ENCODE data around the gene FHOD3. TPM values are rescaled to one million over a fixed set of nuclear protein-coding genes. Genes with fewer than 3 reads are reported as not detected.

FHOD3 gene
- total RNA-seq, 1 donor from 2014 or later, result 8.9 TPM

DNA sequence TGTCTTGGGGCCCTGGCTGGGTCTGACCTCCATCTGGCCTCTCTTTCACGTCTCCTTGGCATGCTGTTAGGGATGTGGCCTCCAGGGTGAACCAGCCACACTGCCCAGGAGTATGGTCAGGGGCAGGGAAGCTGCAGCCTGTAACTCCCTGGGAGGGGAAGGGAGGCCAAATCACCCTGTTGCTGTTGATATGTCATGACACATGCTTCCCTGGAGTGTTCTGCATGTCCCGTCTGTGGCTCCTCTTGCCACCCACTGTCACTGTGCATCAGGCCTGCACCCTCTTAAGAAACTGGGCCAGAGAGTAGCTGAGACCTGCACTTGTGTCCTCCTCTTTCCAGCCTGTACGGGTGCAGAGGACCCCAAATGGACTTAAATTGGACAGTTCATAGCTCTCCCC, 221.3 kb downstream of the FHOD3 start:
- Mint-ChIP-seq H3K4me3 (ENCODE audit: unreplicated experiment) (no peak overlapping the region), H3K36me3 (ENCODE audit: low read depth) (peaks cover 2% of the 10 kb centered on the region), H3K27ac (ENCODE audit: unreplicated experiment) (no peak overlapping the region), H3K4me1 (ENCODE audit: low read depth) (peaks cover 8% of the 10 kb centered on the region), H3K27me3 (ENCODE audit: low read depth) (no peaks in the 10 kb centered on the region), H3K9me3 (ENCODE audit: low read depth) (no peaks in the 10 kb centered on the region)
- no peak for DNase-seq (ENCODE audit: low spot score)
- TF ChIP-seq, protein P1, sequence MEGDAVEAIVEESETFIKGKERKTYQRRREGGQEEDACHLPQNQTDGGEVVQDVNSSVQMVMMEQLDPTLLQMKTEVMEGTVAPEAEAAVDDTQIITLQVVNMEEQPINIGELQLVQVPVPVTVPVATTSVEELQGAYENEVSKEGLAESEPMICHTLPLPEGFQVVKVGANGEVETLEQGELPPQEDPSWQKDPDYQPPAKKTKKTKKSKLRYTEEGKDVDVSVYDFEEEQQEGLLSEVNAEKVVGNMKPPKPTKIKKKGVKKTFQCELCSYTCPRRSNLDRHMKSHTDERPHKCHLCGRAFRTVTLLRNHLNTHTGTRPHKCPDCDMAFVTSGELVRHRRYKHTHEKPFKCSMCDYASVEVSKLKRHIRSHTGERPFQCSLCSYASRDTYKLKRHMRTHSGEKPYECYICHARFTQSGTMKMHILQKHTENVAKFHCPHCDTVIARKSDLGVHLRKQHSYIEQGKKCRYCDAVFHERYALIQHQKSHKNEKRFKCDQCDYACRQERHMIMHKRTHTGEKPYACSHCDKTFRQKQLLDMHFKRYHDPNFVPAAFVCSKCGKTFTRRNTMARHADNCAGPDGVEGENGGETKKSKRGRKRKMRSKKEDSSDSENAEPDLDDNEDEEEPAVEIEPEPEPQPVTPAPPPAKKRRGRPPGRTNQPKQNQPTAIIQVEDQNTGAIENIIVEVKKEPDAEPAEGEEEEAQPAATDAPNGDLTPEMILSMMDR (IDR thresholded peaks at IDR 0.05), result no peak

DNA sequence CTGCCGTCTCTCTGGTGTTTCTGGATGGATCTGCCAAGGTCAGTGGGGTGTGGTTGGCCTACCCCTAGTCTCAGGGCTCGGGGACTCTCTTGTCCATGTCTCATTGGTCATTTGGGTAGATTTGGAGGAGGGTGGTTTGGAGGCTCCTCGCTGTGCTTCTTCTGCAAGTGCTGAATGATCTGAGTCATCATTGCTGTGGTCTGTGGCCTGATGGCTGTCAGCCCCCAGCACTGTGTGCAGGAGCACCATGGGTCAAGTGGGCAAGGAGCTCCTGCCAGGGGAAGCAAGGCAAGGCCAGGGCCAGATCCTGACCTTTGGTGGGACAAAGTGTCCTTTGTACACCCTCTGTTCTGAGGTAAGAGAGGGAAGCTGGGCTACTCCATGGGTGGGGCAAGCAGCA, 221.8 kb downstream of the FHOD3 start:
- TF ChIP-seq, protein P1 (IDR thresholded peaks at IDR 0.05), result no peak
- Mint-ChIP-seq H3K4me1 (ENCODE audit: low read depth) (peaks cover 8% of the 10 kb centered on the region), H3K27ac (ENCODE audit: unreplicated experiment) (no peak overlapping the region), H3K36me3 (ENCODE audit: low read depth) (peaks cover 2% of the 10 kb centered on the region), H3K27me3 (ENCODE audit: low read depth) (no peaks in the 10 kb centered on the region), H3K9me3 (ENCODE audit: low read depth) (no peaks in the 10 kb centered on the region), H3K4me3 (ENCODE audit: unreplicated experiment) (no peak overlapping the region)
- no peak for DNase-seq (ENCODE audit: low spot score)

DNA sequence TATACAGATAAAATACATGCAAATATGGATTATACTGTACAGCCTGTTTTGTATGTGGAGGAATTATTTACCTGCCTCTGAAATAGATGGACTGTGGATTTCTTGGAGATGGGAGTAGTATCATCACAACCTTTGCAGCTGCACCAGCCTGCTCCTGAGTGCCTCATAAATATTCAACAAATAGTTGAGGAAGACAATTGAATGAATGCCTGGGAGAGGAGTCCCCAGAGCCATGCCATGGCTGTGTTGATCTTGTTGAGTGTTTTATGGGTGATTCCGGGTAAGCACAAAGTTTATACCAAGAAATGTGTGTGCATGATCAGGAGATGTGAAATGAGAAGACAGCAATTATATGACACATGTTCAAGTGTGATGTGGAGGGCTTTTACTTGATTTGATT, 225.0 kb downstream of the FHOD3 start:
- Mint-ChIP-seq H3K27me3 (ENCODE audit: low read depth) (no peaks in the 10 kb centered on the region), H3K4me1 (ENCODE audit: low read depth) (peaks cover 3% of the 10 kb centered on the region), H3K36me3 (ENCODE audit: low read depth) (peaks cover 4% of the 10 kb centered on the region), H3K27ac (ENCODE audit: unreplicated experiment) (no peak overlapping the region), H3K4me3 (ENCODE audit: unreplicated experiment) (no peak overlapping the region), H3K9me3 (ENCODE audit: low read depth) (no peaks in the 10 kb centered on the region)
- DNase-seq (ENCODE audit: low spot score), result no peak
- TF ChIP-seq, protein P1 (IDR thresholded peaks at IDR 0.05), result no peak

DNA sequence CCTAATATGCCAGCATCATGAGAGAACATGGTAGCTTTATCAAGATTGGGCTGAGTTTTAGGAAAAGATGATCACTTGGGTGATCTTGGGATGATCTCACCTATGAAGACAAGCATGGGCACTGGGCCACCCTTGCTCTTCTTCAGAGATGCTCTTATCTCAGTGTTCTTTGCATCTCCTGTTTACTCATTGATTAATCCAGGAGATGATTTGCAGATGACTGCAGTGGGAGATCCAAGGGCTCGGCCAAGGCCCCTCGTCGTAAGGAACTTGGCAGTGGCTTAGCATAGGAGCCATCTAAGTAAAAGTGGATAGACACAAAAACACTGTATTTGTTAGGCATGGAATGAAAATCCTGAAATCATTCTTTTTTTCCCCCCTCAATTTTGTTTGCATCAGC, 228.4 kb downstream of the FHOD3 start:
- TF ChIP-seq, protein P1 (IDR thresholded peaks at IDR 0.05), result no peak
- H3K36me3 Mint-ChIP-seq (ENCODE audit: low read depth), result peaks cover 2% of the 10 kb centered on the region
- no peak for DNase-seq (ENCODE audit: low spot score)
- H3K27ac Mint-ChIP-seq (ENCODE audit: unreplicated experiment), result no peak overlapping the region
- no peak overlapping the region for H3K4me3 Mint-ChIP-seq (ENCODE audit: unreplicated experiment)
- no peaks in the 10 kb centered on the region for H3K9me3 Mint-ChIP-seq (ENCODE audit: low read depth)
- no peaks in the 10 kb centered on the region for H3K4me1 Mint-ChIP-seq (ENCODE audit: low read depth)
- H3K27me3 Mint-ChIP-seq (ENCODE audit: low read depth), result no peaks in the 10 kb centered on the region

DNA sequence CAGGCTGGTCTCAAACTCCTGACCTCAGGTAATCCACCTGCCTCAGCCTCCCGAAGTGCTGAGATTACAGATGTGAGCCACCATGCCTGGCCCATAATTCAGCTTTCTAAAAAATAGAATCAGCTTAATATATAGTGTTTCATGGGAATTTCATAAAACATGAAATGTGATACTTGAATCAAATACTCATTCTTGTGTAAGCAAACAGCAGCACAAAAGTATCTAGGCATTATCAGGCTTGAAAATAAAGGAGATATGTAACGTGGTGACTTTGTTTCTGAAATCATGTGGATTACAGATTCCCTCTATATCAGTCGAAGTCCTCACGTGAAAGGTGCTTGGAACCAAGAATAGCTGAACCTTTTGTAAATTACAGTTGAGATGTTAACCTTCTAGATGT, 229.1 kb downstream of the FHOD3 start:
- H3K4me3 Mint-ChIP-seq (ENCODE audit: unreplicated experiment), result no peak overlapping the region
- TF ChIP-seq, protein P1 (IDR thresholded peaks at IDR 0.05), result no peak
- H3K27ac Mint-ChIP-seq (ENCODE audit: unreplicated experiment), result no peak overlapping the region
- DNase-seq (ENCODE audit: low spot score), result no peak
- H3K4me1 Mint-ChIP-seq (ENCODE audit: low read depth), result no peaks in the 10 kb centered on the region
- peaks cover 2% of the 10 kb centered on the region for H3K36me3 Mint-ChIP-seq (ENCODE audit: low read depth)
- H3K9me3 Mint-ChIP-seq (ENCODE audit: low read depth), result no peaks in the 10 kb centered on the region
- no peaks in the 10 kb centered on the region for H3K27me3 Mint-ChIP-seq (ENCODE audit: low read depth)

Data from chondrocyte (in vitro differentiated cells).